Subcutaneous abdominal adipose tissue (tissue), 5 donors: Measurements from ENCODE around the gene CS.

Experiments
- H3K27ac ChIP-seq: one replicate; pipeline ENCODE4 v1.7.0; 2013; ENCODE audit warnings: low read depth, mild to moderate bottlenecking, inconsistent platforms, low read length, moderate library complexity
- H3K27me3 ChIP-seq, 5 donors: one replicate each; pipeline ENCODE4 v1.7.0; 2013; ENCODE audit warnings: low read length in 5 of 5, inconsistent platforms in 1 of 5; ENCODE audit not compliant: control insufficient read depth in 5 of 5, insufficient read depth in 4 of 5
- H3K36me3 ChIP-seq, 5 donors: one replicate each; pipeline ENCODE4 v1.7.0; 2013; ENCODE audit warnings: low read length in 5 of 5; ENCODE audit not compliant: control insufficient read depth in 5 of 5, insufficient read depth in 5 of 5
- H3K4me1 ChIP-seq, 5 donors: one replicate each; pipeline ENCODE4 v1.7.0; 2013; ENCODE audit warnings: low read length in 5 of 5, mild to moderate bottlenecking in 3 of 5, moderate library complexity in 1 of 5; ENCODE audit not compliant: control insufficient read depth in 5 of 5, insufficient read depth in 5 of 5
- H3K4me3 ChIP-seq, 5 donors: one replicate each; pipeline ENCODE4 v1.7.0; 2013; ENCODE audit warnings: low read length in 5 of 5, low read depth in 1 of 5
- H3K9ac ChIP-seq, 5 donors: one replicate each; pipeline ENCODE4 v1.7.0; 2013; ENCODE audit warnings: low read length in 5 of 5, mild to moderate bottlenecking in 4 of 5, moderate library complexity in 3 of 5
- H3K9me3 ChIP-seq, 5 donors: one replicate each; pipeline ENCODE4 v1.7.0; 2013; ENCODE audit warnings: low read length in 5 of 5; ENCODE audit not compliant: control insufficient read depth in 5 of 5
- donor health status: healthy.
- donor health status: healthy.
- donor health status: healthy.
- donor health status: healthy.
- donor health status: healthy.

The CS gene

GRCh38 chr12:56224954-56225353, 75.2 kb downstream of the CS start:
- H3K4me1 ChIP-seq = peaks cover 8 to 46% (median 40%) of the 10 kb centered on the region in 5 donors
- no peaks in the 10 kb centered on the region for H3K27me3 ChIP-seq
- peak overlapping the region in 4 of 5 donors; percentile 70 to 84 (median 76) for H3K4me3 ChIP-seq
- H3K27ac ChIP-seq = peak overlapping the region; percentile 46
- peaks cover 0 to 14% (median 6%) of the 10 kb centered on the region in 5 donors for H3K36me3 ChIP-seq
- no peaks in the 10 kb centered on the region for H3K9me3 ChIP-seq
- peak overlapping the region in 4 of 5 donors; percentile 56 to 84 (median 81) for H3K9ac ChIP-seq

DNA sequence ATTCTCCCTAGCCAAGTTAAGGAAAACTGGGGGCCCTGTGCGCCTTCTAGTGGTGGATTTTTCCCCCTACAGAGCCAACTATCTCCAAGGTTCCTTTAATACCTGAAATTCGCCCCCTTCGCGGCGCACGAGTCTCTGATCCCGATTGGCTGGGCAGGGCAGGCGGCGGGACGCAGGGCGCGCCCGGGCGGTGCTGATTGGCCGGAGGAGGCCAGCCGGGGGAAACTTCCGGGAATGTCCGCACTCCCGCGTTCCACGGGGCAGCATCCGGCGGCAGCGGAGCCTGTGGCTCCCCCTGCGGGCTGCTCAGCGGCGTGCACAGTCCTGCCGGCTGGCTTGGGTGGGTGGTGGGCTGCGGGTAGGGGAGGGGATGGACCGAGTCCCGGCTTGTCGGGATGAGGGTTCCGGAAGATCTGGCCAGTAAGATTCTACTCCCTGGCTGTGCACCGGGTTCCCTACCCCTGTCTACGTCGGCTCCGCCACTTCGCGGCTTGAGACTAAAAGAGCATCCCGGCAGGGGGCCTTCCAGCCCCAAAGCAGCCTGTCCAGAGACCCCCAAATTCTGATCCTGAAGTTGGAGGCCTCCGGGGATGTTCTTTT, 75.9 kb downstream of the CS start, which contains the start of gene NABP2:
Gene NABP2 (plus strand): TSS at position 241 of the 600 bp plus-strand sequence. CDS start 515 bp downstream, outside the sequence.
- H3K4me1 ChIP-seq = peaks cover 8 to 51% (median 44%) of the 10 kb centered on the region in 5 donors
- H3K9ac ChIP-seq = peak within 1 kb of the TSS; percentile 59 to 84 (median 78)
- no peaks in the 10 kb centered on the region for H3K27me3 ChIP-seq
- peaks cover 0 to 13% (median 6%) of the 10 kb centered on the region in 5 donors for H3K36me3 ChIP-seq
- H3K9me3 ChIP-seq = no peaks in the 10 kb centered on the region
- peak within 1 kb of the TSS; percentile 59 to 84 (median 75) for H3K4me3 ChIP-seq
- peak within 1 kb of the TSS; percentile 99 for H3K27ac ChIP-seq

DNA sequence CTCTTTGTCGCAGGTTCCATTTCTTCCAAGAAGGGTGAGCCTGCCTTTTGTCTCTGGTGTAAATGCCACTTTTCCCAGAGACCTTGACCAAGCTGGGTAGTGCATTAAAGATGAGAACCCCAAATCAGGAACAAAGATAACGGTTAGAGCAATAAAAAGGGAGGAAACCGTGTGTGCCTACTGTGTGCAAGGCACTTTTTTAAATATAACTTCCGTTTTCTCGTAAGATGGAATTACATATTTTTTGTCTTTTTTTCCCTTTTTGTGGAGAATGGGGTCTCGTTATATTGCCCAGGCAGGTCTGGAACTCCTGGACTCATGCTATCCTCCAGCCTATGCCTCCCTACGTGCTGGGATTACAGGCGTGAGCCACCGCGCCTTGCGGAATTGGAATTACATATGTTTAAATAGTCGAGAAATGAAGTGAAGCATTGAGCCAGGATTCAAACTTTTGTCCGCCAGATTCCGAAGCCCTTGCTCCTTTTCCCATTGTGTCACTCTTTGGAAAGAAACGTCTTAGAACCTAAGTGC, 76.5 kb downstream of the CS start:
- peaks cover 8 to 51% (median 44%) of the 10 kb centered on the region in 5 donors for H3K4me1 ChIP-seq
- H3K9me3 ChIP-seq = no peaks in the 10 kb centered on the region
- H3K27ac ChIP-seq = peak overlapping the region; percentile 99
- H3K9ac ChIP-seq = peak overlapping the region; percentile 46 to 69 (median 51)
- no peaks in the 10 kb centered on the region for H3K27me3 ChIP-seq
- H3K4me3 ChIP-seq = peak overlapping the region; percentile 55 to 78 (median 70)
- H3K36me3 ChIP-seq = peaks cover 0 to 9% (median 3%) of the 10 kb centered on the region in 5 donors

- Histone ChIP-seq H3K4me3 (peak overlapping the region; percentile 76 to 93 (median 88)), H3K27me3 (no peaks in the 10 kb centered on the region), H3K9ac (peak overlapping the region; percentile 85 to 95 (median 92)), H3K27ac (peak overlapping the region; percentile 99), H3K36me3 (peaks cover 0 to 7% (median 4%) of the 10 kb centered on the region in 5 donors), H3K4me1 (peaks cover 8 to 52% (median 44%) of the 10 kb centered on the region in 5 donors), H3K9me3 (no peaks in the 10 kb centered on the region)
Measured at GRCh38 chr12:56222531-56222895, 77.6 kb downstream of the CS start.

- peak within 1 kb of the TSS; percentile 85 to 95 (median 92) for H3K9ac ChIP-seq
- H3K36me3 ChIP-seq = peaks cover 0 to 4% (median 2%) of the 10 kb centered on the region in 5 donors
- no peaks in the 10 kb centered on the region for H3K27me3 ChIP-seq
- peaks cover 8 to 54% (median 44%) of the 10 kb centered on the region in 5 donors for H3K4me1 ChIP-seq
- peak within 1 kb of the TSS; percentile 99 for H3K27ac ChIP-seq
- no peaks in the 10 kb centered on the region for H3K9me3 ChIP-seq
- H3K4me3 ChIP-seq = peak within 1 kb of the TSS; percentile 76 to 93 (median 88)
Measured at GRCh38 chr12:56221757-56222530, 78.2 kb downstream of the CS start, which contains the start of gene RNF41. Gene RNF41, minus strand, starts transcription at chr12:56221922. Its CDS starts 7,875 bp downstream, at chr12:56214047.
